Activated CD4-positive, CD25-positive, alpha-beta regulatory T cell (primary cell): ENCODE data around the gene STIL.
"Not testable (repeated sequence)": the region's sequence is repeated elsewhere in the genome, so short reads cannot be mapped to it uniquely, and the experiment has no call there.

Experiments
- DNase-seq, 4 experiments: peaks; one replicate each; lab custom pipeline; 2025; lab: John Stamatoyannopoulos, UW

STIL gene

DNA sequence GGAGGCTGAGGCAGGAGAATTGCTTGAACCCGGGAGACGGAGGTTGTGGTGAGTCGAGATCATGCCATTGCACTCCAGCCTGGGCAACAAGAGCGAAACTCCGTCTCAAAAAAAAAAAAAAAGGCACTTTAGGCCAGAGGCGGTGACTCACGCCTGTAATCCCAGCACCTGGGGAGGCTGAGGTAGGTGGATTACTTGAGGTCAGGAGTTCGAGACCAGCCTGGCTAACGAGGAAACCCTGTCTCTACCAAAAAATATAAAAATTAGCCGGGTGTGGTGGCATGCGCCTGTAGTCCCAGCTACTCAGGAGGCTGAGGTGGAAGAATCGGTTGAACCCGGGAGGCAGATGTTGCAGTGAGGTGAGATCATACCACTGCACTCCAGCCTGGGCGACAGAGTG, 6.0 kb upstream of the STIL start:
- not testable (repeated sequence) for DNase-seq

- no peak for DNase-seq
These were observed 3.9 kb upstream of the STIL start for GRCh38 chr1:47317841-47318240.

GRCh38 chr1:47309427-47309826, 4.5 kb downstream of the STIL start:
- no peak for DNase-seq

DNA sequence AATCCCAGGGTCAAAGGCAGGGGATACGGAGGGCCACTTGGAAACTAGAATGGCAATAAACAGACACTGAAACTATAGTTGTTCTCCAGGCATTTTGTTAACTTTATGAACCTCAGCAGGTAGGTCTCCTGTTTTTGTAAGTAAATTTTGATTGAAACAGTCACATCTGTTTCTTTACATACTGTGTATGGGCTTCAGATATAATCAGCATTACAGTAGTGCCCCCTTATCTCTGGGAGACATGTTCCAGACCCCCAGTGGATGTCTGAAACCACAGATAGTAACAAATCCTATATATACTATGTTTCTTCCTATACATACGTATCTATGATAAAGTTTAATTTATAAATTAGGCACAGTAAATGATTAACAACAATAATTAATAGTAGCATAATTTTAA, 11.5 kb downstream of the STIL start:
- no peak for DNase-seq

DNA sequence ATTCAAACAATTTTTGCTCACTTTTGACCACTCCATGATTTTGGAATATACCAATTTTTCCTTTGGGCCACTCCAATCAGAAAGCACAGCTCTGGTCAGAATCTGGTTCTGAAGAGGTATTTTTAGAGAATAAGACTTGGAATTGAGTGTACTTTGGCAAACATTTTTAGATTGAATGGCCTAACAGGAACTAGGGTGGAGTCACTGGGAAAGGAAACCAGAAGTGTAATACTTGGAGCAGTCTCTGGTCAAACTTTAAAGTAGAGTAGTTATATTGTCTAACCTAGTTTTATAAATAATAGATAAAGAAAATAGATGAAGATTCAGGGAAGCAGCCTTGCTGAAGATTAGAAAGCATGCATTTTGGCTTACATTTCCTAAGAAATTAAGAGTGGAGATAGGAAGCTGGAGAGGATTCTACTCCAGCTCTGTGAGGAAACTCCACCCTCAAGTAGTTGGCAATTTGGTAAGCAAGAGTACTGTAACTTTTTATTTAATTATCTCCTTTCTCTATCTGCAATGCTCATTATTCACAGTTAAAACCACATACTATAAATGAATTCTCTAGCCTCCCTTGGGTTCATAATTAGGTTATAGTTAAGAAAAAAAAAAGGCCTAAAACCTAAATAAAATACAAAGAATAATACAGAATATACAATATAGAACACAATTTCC, 15.8 kb downstream of the STIL start:
- DNase-seq, result no peak

- DNase-seq, result no peak
These were observed 18.4 kb downstream of the STIL start for GRCh38 chr1:47295579-47295978.

DNA sequence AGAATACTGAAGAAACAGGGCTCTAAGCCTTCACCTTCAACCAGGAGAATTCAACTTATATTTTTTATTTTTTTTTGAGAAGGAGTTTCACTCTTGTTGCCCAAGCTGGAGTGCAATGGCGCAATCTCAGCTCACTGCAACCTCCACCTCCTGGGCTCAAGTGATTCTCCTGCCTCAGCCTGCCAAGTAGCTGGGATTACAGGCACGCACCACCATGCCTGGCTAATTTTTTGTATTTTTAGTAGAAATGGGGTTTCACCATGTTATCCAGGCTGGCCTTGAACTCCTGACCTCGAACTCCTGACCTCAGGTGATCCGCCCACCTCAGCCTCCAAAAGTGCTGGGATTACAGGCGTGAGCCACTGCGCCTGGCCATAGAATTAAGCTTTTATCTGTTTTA, 19.1 kb downstream of the STIL start:
- not testable (repeated sequence) for DNase-seq

DNA sequence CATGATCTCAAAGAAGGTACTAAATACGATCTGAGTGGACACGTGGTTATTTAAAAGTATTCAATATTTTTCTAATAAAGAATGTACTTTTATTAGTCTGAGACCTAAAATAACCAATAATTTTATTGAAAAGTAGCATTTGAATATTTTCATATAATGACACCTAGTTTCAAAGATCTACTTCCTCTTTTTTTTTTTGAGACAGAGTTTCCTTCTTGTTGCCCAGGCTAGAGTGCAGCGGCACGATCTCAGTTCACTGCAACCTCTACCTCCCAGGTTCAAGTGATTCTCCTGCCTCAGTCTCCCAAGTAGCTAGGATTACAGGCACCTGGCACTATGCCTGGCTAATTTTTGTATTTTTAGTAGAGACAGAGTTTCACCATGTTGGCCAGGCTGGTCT, 25.8 kb downstream of the STIL start:
- not testable (repeated sequence) for DNase-seq

GRCh38 chr1:47280142-47280541, 33.8 kb downstream of the STIL start:
- no peak for DNase-seq

GRCh38 chr1:47276850-47277249, 37.1 kb downstream of the STIL start:
- no peak for DNase-seq

DNA sequence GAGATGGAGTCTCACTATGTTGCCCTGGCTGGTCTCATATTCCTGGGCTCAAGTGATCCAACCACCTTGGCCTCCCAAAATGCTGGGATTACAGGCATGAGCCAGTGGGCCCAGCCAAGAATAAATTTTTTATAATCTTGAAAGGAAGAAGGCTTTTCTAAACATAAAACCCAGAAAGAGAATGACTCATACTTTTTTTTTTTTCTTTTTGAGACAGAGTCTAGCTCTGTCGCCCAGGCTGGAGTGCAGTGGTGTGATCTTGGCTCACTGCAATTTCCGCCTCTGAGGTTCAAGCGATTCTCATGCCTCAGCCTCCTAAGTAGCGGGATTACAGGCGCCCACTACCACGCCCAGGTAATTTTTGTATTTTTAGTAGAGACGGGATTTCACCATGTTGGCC, 38.1 kb downstream of the STIL start:
- DNase-seq, result not testable (repeated sequence)

DNA sequence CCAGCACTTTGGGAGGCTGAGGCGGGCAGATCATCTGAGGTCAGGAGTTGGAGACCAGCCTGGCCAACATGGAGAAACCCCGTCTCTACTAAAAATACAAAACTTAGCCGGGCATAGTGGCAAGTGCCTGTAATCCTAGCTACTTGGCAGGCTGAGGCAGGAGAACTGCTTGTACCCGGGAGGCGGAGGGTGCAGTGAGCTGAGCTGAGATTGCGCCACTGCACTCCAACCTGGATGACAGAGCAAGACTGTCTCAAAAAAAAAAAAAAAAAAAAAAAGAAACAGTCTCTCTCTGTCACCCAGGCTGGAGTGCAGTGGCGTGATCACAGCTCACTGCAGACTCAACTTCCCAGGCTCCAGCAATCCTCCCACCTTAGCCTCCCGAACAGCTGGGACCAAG, 48.4 kb downstream of the STIL start:
- not testable (repeated sequence) for DNase-seq

- DNase-seq, result peak in 2 of 4 experiments; percentile 2 to 3
These were observed 51.0 kb downstream of the STIL start for GRCh38 chr1:47262787-47263413.

DNA sequence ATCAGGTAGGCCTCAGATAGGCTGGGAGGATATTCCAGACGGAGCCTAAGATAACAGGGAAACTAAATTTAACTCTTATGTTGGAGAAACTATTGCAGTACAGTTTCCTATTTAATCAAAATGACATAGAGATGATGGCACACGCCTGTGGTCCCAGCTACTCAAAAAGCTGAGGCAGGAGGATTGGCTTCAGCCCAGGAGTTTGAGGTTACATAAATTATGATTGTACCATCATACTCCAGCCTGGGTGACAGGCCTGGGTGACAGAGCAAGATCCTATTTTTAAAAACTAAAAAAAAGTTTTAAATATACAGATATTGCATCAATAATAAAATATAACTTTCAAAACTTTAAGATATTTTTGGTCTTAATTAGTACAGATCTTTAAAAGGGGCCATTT, 56.7 kb downstream of the STIL start:
- DNase-seq, result no peak

GRCh38 chr1:47252795-47253194, 61.2 kb downstream of the STIL start:
- DNase-seq, result no peak

DNA sequence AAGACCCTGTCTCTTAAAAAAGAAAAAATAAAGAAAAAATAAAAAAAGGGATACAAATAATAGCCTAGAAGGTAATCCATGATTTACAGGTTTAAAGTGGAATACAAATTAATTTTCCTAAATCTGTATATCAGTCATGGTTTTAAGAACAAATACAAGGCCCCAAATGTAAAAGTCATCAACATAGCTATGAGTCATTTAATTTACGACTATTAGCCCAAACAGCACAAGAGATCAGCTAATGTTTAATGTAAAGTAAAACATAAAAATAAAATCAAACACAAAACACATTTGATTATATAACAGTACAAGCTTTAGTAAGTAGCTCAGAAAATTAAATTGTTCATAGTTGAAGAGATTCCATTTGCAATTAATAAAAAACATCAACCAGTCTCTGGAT, 61.6 kb downstream of the STIL start:
- DNase-seq, result no peak

- DNase-seq, result no peak
These were observed 64.2 kb downstream of the STIL start for GRCh38 chr1:47249755-47250154.

GRCh38 chr1:47244339-47244862, 69.5 kb downstream of the STIL start:
- no peak for DNase-seq

- DNase-seq, result no peak
These were observed 70.0 kb downstream of the STIL start for GRCh38 chr1:47243910-47244309.

DNA sequence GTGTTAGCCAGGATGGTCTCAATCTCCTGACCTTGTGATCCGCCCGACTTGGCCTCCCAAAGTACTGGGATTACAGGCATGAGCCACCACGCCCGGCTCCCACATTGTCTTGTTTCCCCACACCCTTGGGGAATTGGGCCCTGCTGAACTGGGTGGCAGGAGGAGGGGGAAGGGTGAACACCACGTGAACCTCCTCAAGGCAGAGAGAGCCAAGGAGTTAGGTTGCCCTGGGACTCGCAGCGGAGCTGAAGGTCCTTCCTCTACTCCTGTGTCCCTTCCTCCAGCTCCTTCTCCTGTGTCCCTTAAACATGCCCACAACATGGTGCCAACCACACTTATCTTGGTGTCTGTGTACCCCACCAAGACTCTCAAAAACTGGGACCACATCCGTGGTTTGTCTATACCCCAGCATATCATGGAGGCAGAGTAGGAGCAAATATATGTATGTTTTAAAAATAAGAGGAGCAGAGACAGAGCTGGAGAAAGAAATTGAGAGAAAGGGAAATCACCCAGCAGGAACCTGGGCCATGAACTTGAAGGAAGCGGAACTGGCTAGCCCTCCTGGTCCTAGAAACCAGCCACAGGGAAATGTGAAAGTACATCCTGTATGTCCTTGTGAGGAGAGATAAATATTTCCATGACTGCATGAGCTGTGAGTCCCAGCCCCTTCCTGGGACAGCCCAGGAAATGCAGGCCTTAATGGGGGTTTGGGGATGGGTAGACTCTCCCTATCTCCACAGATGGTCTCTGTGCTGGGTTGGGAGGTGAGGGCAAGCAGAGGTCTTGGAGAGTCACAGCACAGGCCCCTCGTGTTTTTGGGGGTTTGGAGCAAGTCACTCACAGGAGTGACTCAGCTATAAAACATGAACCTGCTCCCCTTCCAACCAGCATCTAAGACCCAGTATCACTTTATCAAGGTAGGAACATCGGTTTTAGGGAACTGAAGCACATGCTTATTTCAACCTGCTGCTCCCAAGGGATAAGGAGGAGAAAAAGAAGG, 72.5 kb downstream of the STIL start:
- DNase-seq, result no peak

GRCh38 chr1:47238935-47239592, 74.9 kb downstream of the STIL start:
- no peak for DNase-seq

- DNase-seq, result no peak
These were observed 78.1 kb downstream of the STIL start for GRCh38 chr1:47235806-47236205.
